ENCODE measurements around the gene NAPG. TPM values are rescaled to one million over a fixed set of nuclear protein-coding genes. Genes with fewer than 3 reads are reported as not detected.
"Not testable (repeated sequence)": the region's sequence is repeated elsewhere in the genome, so short reads cannot be mapped to it uniquely, and the experiment has no call there.

The NAPG gene
- total RNA-seq, 2 donors from 2014 or later: 29.1 to 34.7 TPM

GRCh38 chr18:10590412-10590811 is 64.6 kb downstream of the NAPG start:
- ATAC-seq (no peak), DNase-seq (ENCODE audit: low spot score) (no peak)
- H3K9me3 Mint-ChIP-seq: no peaks in the 10 kb centered on the region
- no peak overlapping the region for H3K4me3 Mint-ChIP-seq
- no peaks in the 10 kb centered on the region for H3K36me3 Mint-ChIP-seq
- peaks cover 5 to 6% of the 10 kb centered on the region in 2 donors for H3K4me1 Mint-ChIP-seq (ENCODE audit: low read depth in 2 of 2)
- no peak overlapping the region for H3K27ac Mint-ChIP-seq
- peaks cover 8 to 26% of the 10 kb centered on the region in 2 donors for H3K27me3 Mint-ChIP-seq

GRCh38 chr18:10591896-10592295 is 66.1 kb downstream of the NAPG start:
- H3K4me1 Mint-ChIP-seq (ENCODE audit: low read depth in 2 of 2): peaks cover 5 to 6% of the 10 kb centered on the region in 2 donors
- H3K27ac Mint-ChIP-seq: no peak overlapping the region
- DNase-seq (ENCODE audit: low spot score) (no peak), ATAC-seq (no peak)
- H3K4me3 Mint-ChIP-seq: no peak overlapping the region
- H3K9me3 Mint-ChIP-seq: no peaks in the 10 kb centered on the region
- H3K27me3 Mint-ChIP-seq: peaks cover 3 to 18% of the 10 kb centered on the region in 2 donors
- no peaks in the 10 kb centered on the region for H3K36me3 Mint-ChIP-seq

- H3K4me3 Mint-ChIP-seq; H3K4me1 Mint-ChIP-seq (ENCODE audit: low read depth in 2 of 2); H3K36me3 Mint-ChIP-seq; ATAC-seq; H3K27me3 Mint-ChIP-seq; H3K27ac Mint-ChIP-seq; DNase-seq (ENCODE audit: low spot score); H3K9me3 Mint-ChIP-seq: not testable (repeated sequence)
Observed at GRCh38 chr18:10593366-10594022, 67.7 kb downstream of the NAPG start.

- H3K9me3 Mint-ChIP-seq; DNase-seq (ENCODE audit: low spot score); H3K27me3 Mint-ChIP-seq; H3K4me3 Mint-ChIP-seq; H3K27ac Mint-ChIP-seq; H3K36me3 Mint-ChIP-seq; ATAC-seq; H3K4me1 Mint-ChIP-seq (ENCODE audit: low read depth in 2 of 2): not testable (repeated sequence)
Observed at GRCh38 chr18:10595917-10596316, 70.1 kb downstream of the NAPG start.

GRCh38 chr18:10597695-10598094 is 71.9 kb downstream of the NAPG start:
- DNase-seq (ENCODE audit: low spot score); ATAC-seq; H3K36me3 Mint-ChIP-seq; H3K9me3 Mint-ChIP-seq; H3K4me3 Mint-ChIP-seq; H3K27me3 Mint-ChIP-seq; H3K27ac Mint-ChIP-seq; H3K4me1 Mint-ChIP-seq (ENCODE audit: low read depth in 2 of 2): not testable (repeated sequence)

- not testable (repeated sequence) for ATAC-seq; DNase-seq (ENCODE audit: low spot score); H3K27me3 Mint-ChIP-seq; H3K27ac Mint-ChIP-seq; H3K9me3 Mint-ChIP-seq; H3K4me3 Mint-ChIP-seq; H3K36me3 Mint-ChIP-seq; H3K4me1 Mint-ChIP-seq (ENCODE audit: low read depth in 2 of 2)
Observed at GRCh38 chr18:10600701-10601100, 74.9 kb downstream of the NAPG start.

Other genes starting within 250 kb of the NAPG start
- gene APCDD1, start 71.4 kb upstream of the NAPG start, total RNA-seq: not detected

Measured in natural killer cell treated with Interleukin-12 subunit alpha and Interleukin-12 subunit beta and Interleukin-15 and Interleukin-18, amount 100 ng/mL, for 72 hours (primary cell).